Measurements from ENCODE around the gene VPS37B.
A peak's percentile ranks its signal among the peaks of the same experiment; 100 is the strongest.

Gene VPS37B

DNA sequence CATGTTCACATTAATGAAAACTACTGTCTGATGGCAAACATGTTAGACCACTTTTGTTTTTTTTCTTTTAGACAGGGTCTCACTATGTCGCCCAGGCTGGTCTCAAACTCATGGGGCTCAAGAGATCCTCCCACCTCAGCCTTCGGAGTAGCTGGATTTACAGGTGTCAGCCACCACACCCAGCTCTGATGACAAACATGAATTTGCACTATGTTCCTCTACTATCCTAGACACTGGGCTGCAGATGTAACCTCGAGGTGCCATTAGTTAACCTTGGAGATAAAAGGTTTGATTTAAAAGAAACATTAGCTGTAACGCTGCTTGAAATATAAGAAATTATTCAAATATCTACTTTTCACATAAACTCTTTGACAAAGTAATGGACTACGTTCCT is 8.1 kb downstream of the VPS37B start:
- no peak for DNase-seq
- H3K4me3 ChIP-seq (ENCODE audit: low read depth, low read length), result no peak overlapping the region
- no peaks in the 10 kb centered on the region for H3K27me3 ChIP-seq (replicated peaks)
- in situ Hi-C loops (cut with HindIII; ENCODE audit: low pct_ligation_motif_present, low sequenced_read_pairs), result no loop called here
- no peaks in the 10 kb centered on the region for H3K36me3 ChIP-seq (replicated peaks)
- TF ChIP-seq, protein P1, sequence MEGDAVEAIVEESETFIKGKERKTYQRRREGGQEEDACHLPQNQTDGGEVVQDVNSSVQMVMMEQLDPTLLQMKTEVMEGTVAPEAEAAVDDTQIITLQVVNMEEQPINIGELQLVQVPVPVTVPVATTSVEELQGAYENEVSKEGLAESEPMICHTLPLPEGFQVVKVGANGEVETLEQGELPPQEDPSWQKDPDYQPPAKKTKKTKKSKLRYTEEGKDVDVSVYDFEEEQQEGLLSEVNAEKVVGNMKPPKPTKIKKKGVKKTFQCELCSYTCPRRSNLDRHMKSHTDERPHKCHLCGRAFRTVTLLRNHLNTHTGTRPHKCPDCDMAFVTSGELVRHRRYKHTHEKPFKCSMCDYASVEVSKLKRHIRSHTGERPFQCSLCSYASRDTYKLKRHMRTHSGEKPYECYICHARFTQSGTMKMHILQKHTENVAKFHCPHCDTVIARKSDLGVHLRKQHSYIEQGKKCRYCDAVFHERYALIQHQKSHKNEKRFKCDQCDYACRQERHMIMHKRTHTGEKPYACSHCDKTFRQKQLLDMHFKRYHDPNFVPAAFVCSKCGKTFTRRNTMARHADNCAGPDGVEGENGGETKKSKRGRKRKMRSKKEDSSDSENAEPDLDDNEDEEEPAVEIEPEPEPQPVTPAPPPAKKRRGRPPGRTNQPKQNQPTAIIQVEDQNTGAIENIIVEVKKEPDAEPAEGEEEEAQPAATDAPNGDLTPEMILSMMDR (IDR thresholded peaks at IDR 0.05; ENCODE audit: low read depth, low read length, missing control alignments), result no peak
- peak overlapping the region; percentile 51 for H3K27ac ChIP-seq

DNA sequence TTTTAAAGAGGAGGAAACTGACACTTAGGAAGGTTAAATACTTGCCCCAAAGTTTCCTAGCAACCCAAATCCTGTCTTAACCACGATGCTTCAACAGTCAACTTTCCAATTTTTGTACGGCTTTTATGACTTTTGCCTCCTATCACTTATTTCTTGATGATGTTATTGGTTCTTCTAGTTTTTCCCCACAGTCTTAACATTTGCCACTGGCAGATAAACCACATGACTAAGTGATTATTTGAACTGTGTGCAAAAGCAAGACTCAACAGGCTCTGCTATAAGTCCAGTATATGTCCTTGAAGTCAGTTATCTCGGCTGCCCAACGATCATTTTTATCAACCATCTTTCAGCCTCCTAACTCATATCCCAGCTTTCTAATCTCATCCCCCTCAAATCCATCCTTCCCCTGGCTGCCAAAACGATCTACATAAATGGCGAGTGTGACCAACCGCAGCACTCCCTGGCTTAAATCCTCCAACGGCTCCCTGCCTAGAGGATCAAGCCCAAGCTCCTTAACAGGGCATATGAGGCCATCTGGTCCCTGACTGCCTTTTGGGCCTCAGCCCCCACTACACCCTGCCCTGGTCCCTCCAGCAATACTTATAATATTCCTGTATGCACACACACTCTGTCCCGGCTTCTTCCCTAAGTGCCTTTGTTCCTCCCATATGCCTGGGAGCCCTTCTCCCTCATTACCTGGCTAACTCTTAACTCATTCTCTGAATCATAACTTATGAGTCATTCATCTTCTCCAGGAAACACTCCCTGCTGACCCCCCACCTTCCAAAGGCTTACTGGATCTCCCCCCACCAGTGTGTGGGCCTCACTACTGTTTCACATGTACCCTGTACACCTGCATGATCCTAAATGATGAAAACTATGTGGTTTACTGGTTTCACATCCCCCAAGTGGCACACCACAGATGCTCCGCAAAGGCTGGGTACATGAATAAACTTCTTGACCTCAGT is 8.8 kb downstream of the VPS37B start:
- no peak overlapping the region for H3K4me3 ChIP-seq (ENCODE audit: low read depth, low read length)
- in situ Hi-C loops (cut with HindIII; ENCODE audit: low pct_ligation_motif_present, low sequenced_read_pairs), result no loop called here
- H3K36me3 ChIP-seq (replicated peaks), result no peaks in the 10 kb centered on the region
- DNase-seq, result no peak
- TF ChIP-seq, protein P1 (IDR thresholded peaks at IDR 0.05; ENCODE audit: low read depth, low read length, missing control alignments), result no peak
- H3K27ac ChIP-seq, result no peak overlapping the region
- H3K27me3 ChIP-seq (replicated peaks), result no peaks in the 10 kb centered on the region

DNA sequence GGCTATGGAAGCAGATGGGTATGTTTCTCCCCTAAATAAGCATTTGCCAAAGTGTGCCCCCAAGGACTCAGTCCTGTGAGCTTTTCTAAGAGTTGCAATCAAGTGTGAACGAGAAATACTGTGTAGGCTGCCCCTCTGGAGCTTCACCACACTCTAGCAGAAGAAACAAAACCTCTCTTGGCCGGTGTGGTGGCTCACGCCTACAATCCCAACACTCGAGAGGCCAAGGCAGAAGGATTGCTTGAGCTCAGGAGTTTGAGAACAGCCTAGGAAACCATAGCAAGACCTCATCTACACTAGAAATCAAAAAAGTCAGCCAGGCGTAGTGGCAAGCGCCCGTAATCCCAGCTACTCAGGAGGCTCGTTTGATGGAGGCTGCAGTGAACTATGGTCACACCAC is 9.8 kb downstream of the VPS37B start:
- TF ChIP-seq, protein P1 (IDR thresholded peaks at IDR 0.05; ENCODE audit: low read depth, low read length, missing control alignments), result no peak
- in situ Hi-C loops (cut with HindIII; ENCODE audit: low pct_ligation_motif_present, low sequenced_read_pairs), result no loop called here
- no peak overlapping the region for H3K4me3 ChIP-seq (ENCODE audit: low read depth, low read length)
- DNase-seq, result no peak
- H3K27ac ChIP-seq, result no peak overlapping the region
- no peaks in the 10 kb centered on the region for H3K27me3 ChIP-seq (replicated peaks)
- no peaks in the 10 kb centered on the region for H3K36me3 ChIP-seq (replicated peaks)

DNA sequence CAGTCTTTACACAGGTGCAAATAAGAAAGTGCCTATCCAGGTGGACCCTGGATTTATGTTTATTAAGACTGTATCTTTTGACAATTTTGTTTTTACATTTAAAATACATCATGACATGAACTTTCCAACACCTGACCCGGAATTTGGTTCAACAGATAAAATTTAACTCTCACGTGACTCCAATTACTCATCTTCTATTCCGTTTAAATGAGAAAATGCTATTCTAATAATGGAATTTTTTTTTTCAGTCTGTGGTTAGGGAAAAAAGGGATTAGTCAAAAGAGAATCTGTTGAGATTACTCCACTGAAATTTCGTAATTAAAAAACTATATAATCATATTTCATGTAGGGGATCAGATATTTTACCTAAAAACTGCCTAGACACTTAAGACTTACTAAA is 11.1 kb downstream of the VPS37B start:
- Histone ChIP-seq H3K4me3 (ENCODE audit: low read depth, low read length) (no peak overlapping the region), H3K27ac (no peak overlapping the region), H3K27me3 (replicated peaks) (no peaks in the 10 kb centered on the region), H3K36me3 (replicated peaks) (no peaks in the 10 kb centered on the region)
- TF ChIP-seq, protein P1 (IDR thresholded peaks at IDR 0.05; ENCODE audit: low read depth, low read length, missing control alignments), result no peak
- no peak for DNase-seq
- in situ Hi-C loops (cut with HindIII; ENCODE audit: low pct_ligation_motif_present, low sequenced_read_pairs), result no loop called here

DNA sequence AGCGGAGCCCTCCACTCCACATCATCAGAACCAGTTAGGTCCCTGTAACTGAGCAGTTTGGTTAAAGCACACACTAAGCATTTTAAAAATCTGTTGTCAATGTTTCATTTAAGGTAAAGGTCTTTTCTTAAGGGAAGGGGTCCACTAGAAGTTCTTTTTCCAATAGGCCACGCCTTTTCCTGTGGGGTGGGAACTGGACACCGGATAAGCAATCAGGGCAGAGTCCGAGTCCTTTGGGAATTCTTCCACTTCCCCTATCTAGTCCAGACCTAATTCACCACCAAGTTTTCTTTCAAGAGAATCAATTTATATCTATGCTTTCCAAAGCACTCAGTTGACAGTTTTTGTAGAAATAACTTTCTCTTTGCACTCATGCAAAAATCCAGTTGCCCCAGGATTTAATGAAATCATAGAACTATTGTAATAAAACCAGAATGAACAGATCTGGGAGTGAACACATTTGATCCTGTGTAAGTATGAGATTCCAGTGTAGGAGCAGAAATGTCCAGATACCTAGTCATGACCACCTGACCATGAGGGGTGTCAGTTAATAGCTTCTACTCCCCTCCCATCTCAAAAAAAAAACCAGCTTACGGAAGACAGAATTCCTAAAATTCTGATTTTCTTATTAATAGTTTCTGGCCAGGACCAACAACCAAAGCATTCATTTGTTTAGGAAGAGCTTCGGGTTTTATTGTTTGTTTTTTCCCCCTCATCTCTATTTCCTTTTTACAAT is 11.7 kb downstream of the VPS37B start:
- Histone ChIP-seq H3K27me3 (replicated peaks) (no peaks in the 10 kb centered on the region), H3K36me3 (replicated peaks) (no peaks in the 10 kb centered on the region), H3K27ac (no peak overlapping the region), H3K4me3 (ENCODE audit: low read depth, low read length) (no peak overlapping the region)
- TF ChIP-seq, protein P1 (IDR thresholded peaks at IDR 0.05; ENCODE audit: low read depth, low read length, missing control alignments), result no peak
- no peak for DNase-seq
- in situ Hi-C loops (cut with HindIII; ENCODE audit: low pct_ligation_motif_present, low sequenced_read_pairs), result no loop called here
